ENCODE results near the gene OTOGL. TPM values are rescaled to one million over a fixed set of nuclear protein-coding genes. Genes with fewer than 3 reads are reported as not detected.

Gene OTOGL
- total RNA-seq, 4 donors from 2014 or later = 0.19 to 0.63 (median 0.37) TPM

DNA sequence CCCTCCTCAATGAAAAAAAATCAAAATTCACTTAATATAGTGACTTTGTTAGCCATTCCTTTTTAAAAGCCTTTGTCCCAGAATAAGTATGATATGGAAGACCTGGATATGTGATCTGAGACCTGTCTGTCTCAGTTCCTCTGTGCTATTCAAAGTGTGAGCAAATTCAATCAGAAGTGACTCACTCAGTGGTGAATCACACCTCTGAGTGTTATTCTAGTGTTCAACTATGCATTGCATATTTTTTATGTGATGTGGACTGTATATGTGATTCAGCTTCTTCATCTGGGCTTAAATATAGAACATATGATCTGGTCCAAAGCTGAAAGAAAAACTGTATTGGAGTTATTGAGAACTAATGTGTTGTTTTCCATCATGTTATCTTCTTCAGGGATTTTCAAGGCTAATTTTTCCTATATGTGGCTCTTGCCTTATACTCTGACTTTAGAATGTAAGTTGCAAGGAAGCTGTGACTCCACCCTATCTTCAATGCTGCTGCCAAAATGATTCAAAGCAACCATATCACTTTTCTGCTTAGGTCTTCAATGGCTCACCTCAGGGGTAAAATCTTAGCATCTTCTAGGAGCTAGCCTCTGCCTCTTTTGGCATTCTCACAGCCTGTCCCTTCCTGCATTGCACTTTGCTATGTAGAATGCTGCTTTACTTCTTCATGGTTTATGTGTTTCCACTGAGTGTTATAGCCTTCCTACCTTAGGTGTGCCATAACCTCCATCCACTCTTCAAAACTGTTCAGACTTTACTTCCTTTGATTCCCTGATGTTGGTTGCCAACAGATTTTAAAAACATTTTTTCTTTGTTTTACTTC lies 169.8 kb downstream of the OTOGL start:
- peak; percentile 69 for ATAC-seq (ENCODE audit: low FRiP score)
- no peak for DNase-seq (ENCODE audit: low spot score)
- TF ChIP-seq, protein P1, sequence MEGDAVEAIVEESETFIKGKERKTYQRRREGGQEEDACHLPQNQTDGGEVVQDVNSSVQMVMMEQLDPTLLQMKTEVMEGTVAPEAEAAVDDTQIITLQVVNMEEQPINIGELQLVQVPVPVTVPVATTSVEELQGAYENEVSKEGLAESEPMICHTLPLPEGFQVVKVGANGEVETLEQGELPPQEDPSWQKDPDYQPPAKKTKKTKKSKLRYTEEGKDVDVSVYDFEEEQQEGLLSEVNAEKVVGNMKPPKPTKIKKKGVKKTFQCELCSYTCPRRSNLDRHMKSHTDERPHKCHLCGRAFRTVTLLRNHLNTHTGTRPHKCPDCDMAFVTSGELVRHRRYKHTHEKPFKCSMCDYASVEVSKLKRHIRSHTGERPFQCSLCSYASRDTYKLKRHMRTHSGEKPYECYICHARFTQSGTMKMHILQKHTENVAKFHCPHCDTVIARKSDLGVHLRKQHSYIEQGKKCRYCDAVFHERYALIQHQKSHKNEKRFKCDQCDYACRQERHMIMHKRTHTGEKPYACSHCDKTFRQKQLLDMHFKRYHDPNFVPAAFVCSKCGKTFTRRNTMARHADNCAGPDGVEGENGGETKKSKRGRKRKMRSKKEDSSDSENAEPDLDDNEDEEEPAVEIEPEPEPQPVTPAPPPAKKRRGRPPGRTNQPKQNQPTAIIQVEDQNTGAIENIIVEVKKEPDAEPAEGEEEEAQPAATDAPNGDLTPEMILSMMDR (IDR thresholded peaks at IDR 0.05) = no peak

DNA sequence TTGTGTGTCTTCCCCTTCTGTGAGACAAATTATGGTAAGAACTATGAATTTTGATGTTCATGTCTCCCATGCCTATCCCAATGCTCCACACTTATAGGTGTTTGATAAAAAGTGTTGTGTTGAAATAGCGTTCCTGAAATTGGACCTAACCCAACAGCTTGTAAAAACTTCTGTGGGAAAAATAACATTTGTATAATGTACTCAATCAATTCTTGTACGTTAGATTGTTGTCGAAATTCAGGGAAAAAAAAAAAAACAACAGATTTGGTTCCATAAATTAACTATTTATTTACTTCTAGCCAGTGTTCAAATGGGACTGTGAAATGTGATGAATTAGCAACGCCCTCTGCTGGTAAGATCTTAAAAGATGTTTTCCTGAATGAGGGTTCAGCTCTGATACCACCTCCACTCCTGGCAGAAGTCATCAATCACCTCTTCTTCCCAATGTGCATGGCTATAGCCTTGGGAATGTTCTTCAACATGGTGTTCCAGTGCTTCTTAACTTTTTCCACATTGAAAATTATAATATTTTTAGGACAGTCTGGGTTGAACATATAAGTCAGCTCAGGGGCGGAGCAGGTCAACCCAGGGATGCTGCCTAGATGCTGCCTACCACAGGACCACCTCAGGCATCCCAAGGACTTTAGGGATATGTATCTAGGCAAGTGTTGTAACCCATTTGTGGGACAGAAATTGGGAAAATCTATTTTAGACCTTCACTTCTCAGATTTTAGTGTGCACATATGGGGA lies 170.6 kb downstream of the OTOGL start:
- ATAC-seq (ENCODE audit: low FRiP score) (no peak), DNase-seq (ENCODE audit: low spot score) (no peak)
- TF ChIP-seq, protein P1 (IDR thresholded peaks at IDR 0.05) = no peak

DNA sequence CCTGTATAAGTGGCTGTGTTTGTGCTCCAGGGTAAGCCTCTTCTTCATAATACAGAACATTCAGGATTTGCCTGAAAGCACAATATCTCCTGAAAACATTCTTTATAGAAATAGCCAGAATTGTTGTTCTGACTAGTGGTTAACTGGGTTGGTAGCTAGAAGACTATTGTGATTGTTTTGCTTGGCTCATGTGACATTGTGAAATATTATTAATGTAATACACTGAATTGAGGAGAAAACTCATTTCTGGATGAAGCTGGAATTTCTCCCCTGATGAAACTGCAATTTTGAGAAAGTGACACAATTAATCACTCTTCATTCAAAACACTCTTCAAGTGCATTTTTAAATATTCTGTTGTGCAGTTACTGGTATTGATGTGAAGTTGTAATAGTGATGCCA lies 172.4 kb downstream of the OTOGL start:
- TF ChIP-seq, protein P1 (IDR thresholded peaks at IDR 0.05) = no peak
- DNase-seq (ENCODE audit: low spot score) = no peak
- no peak for ATAC-seq (ENCODE audit: low FRiP score)

DNA sequence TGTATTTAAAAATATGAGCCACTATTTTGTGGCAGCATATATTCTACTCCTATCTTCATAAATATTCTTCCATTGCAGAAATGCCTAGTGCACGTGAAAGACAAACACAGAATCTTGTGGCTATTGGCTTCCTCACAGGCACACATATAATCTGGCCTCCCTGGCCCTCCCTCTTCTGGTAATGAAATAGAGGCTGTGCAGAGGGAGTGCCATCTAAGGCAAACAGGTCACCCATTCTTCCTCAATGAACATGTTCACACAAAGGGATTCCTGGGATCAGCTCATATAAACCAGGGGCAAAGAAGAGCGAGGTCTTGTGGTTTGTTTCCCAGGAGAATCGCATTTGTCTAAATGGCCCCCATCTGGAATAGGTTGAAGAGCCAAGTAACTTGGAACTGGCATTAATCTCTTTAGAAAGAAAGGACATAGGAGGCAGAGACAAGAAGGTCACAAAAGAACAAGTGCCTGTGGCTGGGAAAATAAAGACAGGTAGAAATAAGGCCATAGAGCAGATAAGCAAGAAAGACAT lies 173.1 kb downstream of the OTOGL start:
- ATAC-seq (ENCODE audit: low FRiP score) (no peak), DNase-seq (ENCODE audit: low spot score) (no peak)
- TF ChIP-seq, protein P1 (IDR thresholded peaks at IDR 0.05) = no peak

DNA sequence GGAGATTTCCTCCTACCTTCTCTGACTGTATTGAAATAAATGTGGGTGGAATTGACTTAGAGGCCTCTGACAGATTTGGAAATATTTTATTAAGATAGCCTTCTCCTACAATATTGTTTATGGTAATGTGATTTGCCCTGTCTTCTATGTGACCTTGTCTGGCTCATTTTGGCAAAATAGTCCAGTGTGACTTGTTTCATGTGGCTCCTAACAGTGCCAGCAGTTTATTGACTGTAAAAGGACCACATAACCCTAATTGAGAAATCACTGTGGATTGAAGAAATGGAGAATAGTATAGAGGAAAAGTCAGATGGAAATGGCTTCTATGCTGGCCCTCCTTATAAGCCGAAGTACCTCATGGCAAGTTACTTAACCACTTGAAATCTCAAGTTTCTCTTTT lies 173.8 kb downstream of the OTOGL start:
- no peak for ATAC-seq (ENCODE audit: low FRiP score)
- DNase-seq (ENCODE audit: low spot score) = no peak
- TF ChIP-seq, protein P1 (IDR thresholded peaks at IDR 0.05) = no peak

DNA sequence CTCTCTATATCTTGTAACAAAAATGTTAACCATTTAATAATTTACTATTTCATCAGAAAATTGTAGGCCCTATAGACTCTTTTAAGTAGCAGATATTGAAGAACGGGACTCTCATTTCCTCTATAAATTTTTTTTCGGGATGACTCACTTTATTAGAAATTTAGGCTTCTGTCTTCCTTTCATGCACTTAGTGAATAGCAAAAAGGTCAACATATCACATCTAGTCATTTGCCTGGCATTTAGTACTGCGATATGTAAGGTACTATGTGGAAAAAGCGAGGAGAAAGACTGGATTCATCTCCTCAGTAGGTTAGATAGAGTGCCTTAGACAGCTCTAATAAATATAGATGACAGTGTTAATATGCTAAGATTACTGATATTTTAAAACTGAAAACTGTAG lies 178.4 kb downstream of the OTOGL start:
- TF ChIP-seq, protein P1 (IDR thresholded peaks at IDR 0.05) = no peak
- no peak for ATAC-seq (ENCODE audit: low FRiP score)
- DNase-seq (ENCODE audit: low spot score) = no peak
